SW480 (cell line): Measurements from ENCODE around the gene RPRD2.
"Not testable (repeated sequence)": the region's sequence is repeated elsewhere in the genome, so short reads cannot be mapped to it uniquely, and the experiment has no call there.

Experiments used
- DNase-seq: peaks from one replicate; pipeline ENCODE4 v3.0.0-alpha.2; 2016; ENCODE audit warnings: low spot score

Gene RPRD2

DNA sequence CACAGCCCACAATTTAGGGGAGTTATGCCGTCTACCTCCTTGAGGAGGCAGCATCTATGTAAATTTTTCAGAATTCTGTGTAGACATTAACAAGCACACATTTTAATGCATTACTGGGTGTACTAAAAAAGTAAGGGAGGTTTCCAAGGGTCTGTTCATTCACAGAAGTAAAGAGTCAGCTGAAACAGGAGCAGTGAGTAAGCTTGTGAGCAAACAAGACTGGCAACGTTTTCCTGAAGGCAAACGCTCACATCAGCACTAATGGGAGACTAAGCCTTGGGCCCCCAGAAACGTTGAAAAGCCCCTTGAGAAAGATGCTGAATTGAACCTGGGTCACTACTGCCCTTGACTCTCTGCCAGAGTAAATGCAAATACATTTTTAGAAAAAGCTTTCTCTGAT is 25.7 kb downstream of the RPRD2 start:
- no peak for DNase-seq

DNA sequence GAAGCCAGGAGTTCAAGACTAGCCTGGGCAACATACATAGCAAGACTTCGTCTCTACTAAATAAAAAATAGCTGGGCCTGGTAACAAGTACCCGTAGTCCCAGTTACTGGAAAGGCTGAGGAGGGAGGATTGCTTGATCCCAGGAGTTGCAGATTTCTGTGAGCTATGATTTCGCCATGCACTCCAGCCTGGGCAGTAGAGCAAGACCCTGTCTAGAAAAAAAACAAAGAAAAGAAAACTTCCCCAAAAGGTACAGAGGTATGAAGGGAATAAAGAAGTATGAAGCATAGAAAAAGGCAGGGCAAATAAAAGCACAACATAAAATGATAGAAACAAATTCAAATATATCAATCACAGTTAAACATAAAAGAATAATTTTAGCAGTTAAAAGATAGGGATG is 28.7 kb downstream of the RPRD2 start:
- DNase-seq = no peak

DNA sequence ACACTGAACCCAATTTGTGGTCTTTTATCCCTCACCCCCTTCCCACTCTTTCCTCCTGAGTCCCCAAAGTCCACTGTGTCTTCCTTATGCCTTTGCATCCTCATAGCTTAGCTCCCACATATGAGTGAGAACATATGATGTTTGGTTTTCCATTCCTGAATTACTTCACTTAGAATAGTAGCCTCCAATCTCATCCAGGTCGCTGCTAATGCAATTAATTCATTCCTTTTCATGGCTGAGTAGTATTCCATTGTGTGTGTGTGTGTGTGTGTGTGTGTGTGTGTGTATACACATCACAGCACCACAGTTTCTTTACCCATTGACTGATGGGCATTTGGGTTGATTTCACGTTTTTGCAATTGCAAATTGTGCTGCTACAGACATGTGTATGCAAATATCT is 31.2 kb downstream of the RPRD2 start:
- not testable (repeated sequence) for DNase-seq

- DNase-seq = no peak
Measured at GRCh38 chr1:150397392-150398032, 33.6 kb downstream of the RPRD2 start.

- no peak for DNase-seq
Measured at GRCh38 chr1:150404465-150404864, 40.5 kb downstream of the RPRD2 start.

GRCh38 chr1:150405660-150406059 is 41.7 kb downstream of the RPRD2 start:
- no peak for DNase-seq

- no peak for DNase-seq
Measured at GRCh38 chr1:150406483-150406882, 42.5 kb downstream of the RPRD2 start.

DNA sequence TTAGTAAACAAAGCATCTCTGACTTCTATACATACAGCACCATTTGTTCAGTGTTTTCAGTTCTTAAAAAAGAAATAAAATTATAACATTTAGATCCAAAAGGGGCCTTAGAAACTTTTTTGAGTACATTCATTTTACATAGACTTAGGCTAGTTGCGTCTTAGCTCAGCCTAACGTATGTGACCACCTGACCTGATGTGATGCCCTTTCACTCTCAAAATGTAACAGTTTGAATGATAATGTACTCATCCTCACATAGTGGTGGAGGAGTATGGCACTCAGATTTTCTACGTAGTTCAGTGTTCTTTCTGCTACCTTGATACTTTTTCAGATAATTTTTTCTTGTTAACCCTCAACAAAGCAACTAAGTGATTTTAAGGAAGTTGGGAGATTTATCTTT is 43.4 kb downstream of the RPRD2 start:
- DNase-seq = no peak

DNA sequence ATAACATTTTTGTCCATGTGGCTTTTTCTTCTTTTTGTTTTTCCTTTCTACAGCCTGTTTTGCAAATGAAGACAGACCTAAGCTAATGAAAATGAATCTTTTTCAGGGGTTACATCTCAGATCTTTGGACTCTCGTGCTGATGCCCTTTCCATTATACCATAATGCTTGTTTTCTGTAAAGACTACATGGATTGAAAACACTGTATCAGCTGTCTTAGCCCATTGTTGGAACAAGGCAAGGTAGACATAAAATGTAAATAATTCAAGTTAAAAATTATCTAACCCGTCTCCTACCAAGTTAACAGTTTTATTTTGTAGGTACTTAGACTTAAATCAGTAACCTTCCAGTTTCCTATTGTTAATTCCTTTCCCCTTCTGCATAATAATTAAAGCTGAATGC is 44.9 kb downstream of the RPRD2 start:
- DNase-seq = no peak

DNA sequence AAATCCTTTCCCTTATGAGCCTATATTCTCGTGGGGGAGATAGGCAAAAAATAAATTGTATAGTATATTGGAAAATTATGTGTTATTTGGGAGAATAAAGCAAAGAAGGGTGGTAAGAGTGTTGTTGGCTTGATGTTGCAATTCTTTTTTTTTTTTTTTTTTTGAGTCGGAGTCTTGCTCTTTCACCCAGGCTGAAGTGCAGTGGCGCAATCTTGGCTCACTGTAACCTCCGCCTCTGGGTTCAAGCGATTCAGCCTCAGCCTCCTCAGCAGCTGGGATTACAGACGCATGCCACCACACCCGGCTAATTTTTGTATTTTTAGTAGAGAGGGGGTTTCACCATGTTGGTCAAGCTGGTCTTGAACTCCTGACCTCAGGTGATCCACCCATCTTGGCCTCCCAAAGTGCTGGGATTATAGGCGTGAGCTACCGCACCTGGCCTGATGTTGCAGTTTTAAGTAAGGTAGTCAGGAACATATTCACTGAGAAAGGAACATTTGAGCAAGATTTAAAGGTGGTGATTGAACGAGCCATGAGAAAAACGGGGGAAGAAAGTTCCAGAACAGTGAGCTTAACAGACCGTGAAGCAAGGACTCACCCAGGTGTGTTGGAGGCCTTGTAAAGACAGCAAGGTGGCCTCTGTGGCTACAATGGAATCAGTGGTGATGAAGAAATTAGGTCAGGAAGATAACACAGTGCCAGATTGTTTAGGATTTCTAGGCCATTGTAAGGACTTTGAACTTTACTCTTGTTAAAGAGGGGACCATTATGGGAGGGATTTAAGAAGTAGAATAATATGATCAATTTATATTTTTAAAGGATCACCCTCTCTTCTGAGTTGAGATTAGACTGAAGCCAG is 45.8 kb downstream of the RPRD2 start:
- DNase-seq = no peak

- DNase-seq = no peak
Measured at GRCh38 chr1:150410582-150411101, 46.7 kb downstream of the RPRD2 start.

DNA sequence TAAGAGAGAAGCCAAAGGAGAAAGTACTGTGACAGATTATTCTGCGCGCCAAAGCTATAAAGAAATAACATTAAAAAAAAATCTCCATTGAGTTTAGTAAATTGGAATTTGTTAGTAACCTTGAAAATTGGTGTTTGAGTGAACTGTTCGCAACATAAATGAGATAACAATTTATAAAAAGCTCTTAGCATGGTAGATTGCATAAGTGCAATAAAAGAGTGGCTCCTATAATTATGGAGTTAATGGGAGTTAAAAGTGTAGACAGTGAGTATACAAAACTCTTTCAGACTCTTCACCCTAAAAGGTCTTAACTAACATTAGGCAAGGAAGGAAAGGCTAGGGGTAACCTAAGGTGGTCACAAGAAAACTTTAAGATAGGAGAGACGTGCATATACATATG is 50.6 kb downstream of the RPRD2 start:
- DNase-seq = no peak

- DNase-seq = no peak
Measured at GRCh38 chr1:150415800-150416199, 51.9 kb downstream of the RPRD2 start.

GRCh38 chr1:150420560-150421265 is 56.8 kb downstream of the RPRD2 start:
- DNase-seq = no peak

GRCh38 chr1:150422541-150422940 is 58.6 kb downstream of the RPRD2 start:
- no peak for DNase-seq

DNA sequence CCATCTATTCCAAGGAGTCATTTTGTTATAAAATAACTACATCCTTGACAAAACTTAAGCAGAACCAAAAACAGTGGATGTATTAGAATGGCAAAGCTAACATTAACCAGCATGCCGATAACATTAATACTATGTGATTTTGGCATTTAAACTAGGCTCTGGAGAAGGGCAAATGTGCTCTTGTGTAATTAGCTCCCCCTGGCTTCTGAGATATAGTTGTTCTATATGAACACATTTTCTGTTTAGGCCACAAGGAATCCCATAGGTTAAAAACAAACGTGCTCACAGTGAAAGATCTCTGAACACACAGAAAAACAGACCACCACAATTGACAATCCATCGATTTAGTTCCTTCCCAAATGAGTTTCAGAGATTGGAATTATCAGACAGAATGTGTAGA is 65.9 kb downstream of the RPRD2 start:
- DNase-seq = peak; percentile 25

DNA sequence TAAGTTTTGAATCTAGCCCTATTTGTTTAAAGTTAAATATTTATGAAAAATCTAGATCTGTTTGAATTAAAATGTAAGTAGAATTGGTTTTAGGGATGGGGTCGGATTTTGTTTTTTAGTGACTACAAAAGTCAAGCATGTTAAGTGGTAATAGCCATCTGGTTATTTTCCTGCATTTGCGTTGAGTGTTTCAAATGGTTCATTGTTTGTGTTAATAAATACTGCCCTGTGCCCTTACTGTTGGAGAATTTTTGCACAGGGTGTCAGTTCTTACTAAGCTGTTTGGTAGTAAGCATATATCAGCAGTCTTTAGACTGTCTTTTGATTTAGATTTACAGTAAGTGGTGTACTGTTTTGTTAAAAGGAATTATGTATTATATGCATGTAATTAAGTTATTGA is 77.2 kb downstream of the RPRD2 start:
- DNase-seq = no peak

GRCh38 chr1:150444232-150444631 is 80.3 kb downstream of the RPRD2 start:
- DNase-seq = no peak

DNA sequence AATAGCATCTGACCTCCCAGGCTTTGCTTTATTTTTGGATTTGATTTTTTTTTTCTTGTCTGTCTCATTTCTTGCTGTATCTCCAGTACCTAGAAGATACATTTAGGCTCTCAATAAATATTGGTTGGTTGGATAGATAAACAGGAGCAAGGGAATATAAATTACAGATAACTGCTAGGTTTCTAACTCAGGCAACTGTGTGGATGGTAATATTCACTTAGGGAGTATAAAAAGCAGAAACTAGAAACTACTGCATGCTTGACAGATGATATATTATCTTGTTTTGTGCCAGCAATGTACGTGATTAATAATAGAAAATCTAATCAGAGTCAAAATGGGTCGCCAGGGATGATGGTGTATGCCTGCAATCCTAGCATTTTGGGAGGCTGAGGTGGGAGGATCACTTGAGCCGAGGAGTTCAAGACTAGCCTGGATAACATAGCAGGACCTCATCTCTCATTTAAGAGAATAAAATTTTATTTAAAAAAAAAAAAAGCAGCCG is 92.2 kb downstream of the RPRD2 start:
- no peak for DNase-seq

DNA sequence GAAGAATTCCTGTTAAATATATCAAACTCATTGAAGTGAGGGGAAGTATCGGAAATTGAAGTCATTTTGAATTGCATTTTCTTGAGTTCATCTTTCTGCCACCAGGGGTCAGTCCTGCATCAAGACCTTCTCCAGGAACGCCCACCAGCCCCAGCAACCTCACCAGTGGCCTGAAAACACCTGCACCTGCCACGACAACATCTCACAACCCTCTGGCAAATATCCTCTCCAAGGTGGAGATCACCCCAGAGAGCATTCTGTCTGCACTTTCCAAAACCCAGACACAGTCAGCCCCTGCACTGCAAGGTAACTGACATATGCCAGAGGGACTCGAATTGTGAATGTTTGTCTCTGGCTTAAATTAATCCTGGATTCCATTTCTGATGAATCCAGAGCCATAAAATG is 100.5 kb downstream of the RPRD2 start:
- peak; percentile 51 for DNase-seq

DNA sequence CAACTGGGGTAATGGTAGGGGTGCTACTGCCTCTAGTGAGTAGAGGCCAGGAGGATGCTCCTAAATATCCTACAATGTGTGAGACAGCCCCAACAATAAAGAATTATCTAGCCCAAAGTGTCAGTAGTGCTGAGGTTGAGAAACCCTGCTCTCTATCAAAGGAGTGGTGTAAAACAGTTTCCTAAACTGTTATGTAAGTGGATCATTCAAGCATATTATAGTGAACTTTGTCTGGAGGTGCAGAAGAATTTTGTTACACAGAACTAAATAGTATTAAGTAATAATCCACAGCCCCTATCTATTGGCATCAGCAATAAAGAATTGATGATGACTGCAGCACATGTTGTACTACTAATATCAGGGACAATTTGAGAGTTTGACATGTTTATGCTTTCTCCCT is 103.0 kb downstream of the RPRD2 start:
- DNase-seq = no peak

DNA sequence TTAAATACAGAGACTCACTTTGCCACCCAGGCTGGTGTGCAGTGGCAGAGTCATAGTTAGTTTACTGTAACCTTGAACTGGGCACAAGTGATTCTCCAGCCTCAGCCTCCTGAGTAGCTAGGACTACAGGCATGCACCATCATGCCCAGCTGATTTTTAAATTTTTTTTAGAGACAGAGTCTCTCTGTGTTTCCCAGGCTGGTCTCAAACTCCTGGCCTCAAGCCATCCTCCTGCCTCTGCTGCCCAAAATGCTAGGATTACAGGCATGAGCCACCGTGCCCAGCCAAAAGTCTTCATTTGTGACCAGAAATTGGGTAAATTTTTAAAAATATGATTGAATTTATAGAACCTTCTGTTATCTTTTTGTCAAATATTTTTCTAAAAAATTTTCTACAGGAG is 105.3 kb downstream of the RPRD2 start:
- no peak for DNase-seq
